AG09309 (cell line): ENCODE results near the gene CFAP43.

Source experiments
- DNase-seq: peaks from one replicate; pipeline ENCODE4 v3.0.0-alpha.2; 2010; ENCODE audit warnings: low read depth
- H3K4me3 ChIP-seq: 2 replicates; pipeline ENCODE4 v1.5.1; 2011; ENCODE audit warnings: mild to moderate bottlenecking, low read depth, low read length, moderate library complexity; ENCODE audit not compliant: control insufficient read depth
- TF ChIP-seq, protein P1 (sequence below): IDR thresholded peaks from 2 replicates; pipeline ENCODE4 v1.5.1; 2011; ENCODE audit warnings: mild to moderate bottlenecking, low read depth, low read length, inconsistent platforms; ENCODE audit not compliant: insufficient read depth, control insufficient read depth; ENCODE audit errors: missing control alignments

CFAP43 gene

DNA sequence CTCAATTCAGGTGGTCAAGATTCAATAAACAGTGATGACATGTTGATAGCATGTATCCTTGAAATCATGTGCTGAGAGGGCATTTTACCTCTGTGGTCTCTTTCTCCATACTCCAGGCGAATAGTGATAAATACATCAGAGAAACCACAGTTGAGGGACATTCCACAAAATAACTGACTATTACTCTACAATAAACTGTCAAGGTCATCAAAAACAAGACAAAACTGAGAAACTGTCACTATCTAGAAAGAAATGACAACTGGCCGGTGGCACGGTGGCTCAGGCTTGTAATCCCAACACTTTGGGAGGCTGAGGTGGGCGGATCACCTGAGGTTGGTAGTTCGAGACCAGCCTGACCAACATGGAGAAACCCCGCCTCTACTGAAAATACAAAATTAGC lies 94.0 kb downstream of the CFAP43 start:
- TF ChIP-seq, protein P1, sequence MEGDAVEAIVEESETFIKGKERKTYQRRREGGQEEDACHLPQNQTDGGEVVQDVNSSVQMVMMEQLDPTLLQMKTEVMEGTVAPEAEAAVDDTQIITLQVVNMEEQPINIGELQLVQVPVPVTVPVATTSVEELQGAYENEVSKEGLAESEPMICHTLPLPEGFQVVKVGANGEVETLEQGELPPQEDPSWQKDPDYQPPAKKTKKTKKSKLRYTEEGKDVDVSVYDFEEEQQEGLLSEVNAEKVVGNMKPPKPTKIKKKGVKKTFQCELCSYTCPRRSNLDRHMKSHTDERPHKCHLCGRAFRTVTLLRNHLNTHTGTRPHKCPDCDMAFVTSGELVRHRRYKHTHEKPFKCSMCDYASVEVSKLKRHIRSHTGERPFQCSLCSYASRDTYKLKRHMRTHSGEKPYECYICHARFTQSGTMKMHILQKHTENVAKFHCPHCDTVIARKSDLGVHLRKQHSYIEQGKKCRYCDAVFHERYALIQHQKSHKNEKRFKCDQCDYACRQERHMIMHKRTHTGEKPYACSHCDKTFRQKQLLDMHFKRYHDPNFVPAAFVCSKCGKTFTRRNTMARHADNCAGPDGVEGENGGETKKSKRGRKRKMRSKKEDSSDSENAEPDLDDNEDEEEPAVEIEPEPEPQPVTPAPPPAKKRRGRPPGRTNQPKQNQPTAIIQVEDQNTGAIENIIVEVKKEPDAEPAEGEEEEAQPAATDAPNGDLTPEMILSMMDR: no peak
- no peak for DNase-seq
- H3K4me3 ChIP-seq: no peak overlapping the region

GRCh38 chr10:104130041-104130440 lies 102.1 kb downstream of the CFAP43 start:
- TF ChIP-seq, protein P1: no peak
- DNase-seq: no peak
- H3K4me3 ChIP-seq: no peak overlapping the region

DNA sequence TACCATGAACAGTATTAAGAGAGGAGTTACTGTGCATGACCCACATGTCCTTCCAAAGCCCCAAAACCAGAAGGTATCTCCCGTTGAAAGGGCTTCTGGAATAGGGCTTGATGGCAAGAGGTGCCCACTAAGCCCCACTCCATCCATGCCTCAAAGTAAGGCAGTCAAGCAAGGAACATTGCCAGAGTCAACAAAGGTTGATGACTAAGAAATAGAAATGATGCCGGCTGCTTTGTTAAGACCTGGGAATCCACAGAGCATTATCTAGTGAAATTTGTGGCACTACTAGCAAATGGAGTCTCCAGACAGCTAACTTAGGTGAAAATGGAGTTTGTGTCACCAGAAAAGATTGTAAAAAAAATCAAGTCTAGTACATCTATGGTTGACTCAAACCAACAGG lies 104.0 kb downstream of the CFAP43 start:
- TF ChIP-seq, protein P1: no peak
- no peak for DNase-seq

DNA sequence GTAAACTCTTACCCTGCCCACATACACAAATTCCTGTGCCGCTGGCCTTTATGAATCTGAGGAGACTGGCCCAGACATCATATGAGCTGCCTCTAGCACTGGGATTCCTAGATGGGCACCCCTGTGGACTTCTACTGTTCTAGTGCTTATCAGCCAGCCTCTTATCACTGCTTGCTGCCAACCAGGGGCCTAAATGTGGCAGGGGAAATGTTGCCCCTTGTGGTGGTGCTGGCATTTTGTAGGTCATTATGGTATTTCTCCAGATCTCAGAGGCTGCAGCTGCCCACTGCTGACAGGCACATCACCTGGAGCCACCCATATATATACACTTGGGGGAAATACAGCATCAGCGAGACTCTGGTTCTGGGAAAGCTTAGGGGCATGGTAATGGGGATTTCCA lies 104.8 kb downstream of the CFAP43 start:
- DNase-seq: no peak
- TF ChIP-seq, protein P1: no peak
- no peak overlapping the region for H3K4me3 ChIP-seq

More for the DNA sequence above, 104.0 kb downstream of the CFAP43 start:
- H3K4me3 ChIP-seq: no peak overlapping the region

GRCh38 chr10:104123397-104123796 lies 108.8 kb downstream of the CFAP43 start:
- H3K4me3 ChIP-seq: no peak overlapping the region
- TF ChIP-seq, protein P1: peak; percentile 44
- DNase-seq: no peak

GRCh38 chr10:104122225-104123107 lies 109.7 kb downstream of the CFAP43 start:
- TF ChIP-seq, protein P1: no peak
- no peak for DNase-seq
- peak overlapping the region; percentile 91 for H3K4me3 ChIP-seq
